Lung (tissue), 12 donors: ENCODE measurements around the gene ADD3. TPM values are rescaled to one million over a fixed set of nuclear protein-coding genes. Genes with fewer than 3 reads are reported as not detected.
"Not testable (repeated sequence)": the region's sequence is repeated elsewhere in the genome, so short reads cannot be mapped to it uniquely, and the experiment has no call there.

Source experiments
- ATAC-seq: fragments of 200-7000 bp; cut with Tn5 transposase; one replicate; pipeline ENCODE4 v1.9.1; 2020; ENCODE audit warnings: moderate number of reproducible peaks; ENCODE audit not compliant: insufficient read depth, low FRiP score
- DNase-seq, 3 donors: peaks; one replicate each; pipeline ENCODE4 v3.0.0-alpha.2; 2013 to 2017
- H3K27ac ChIP-seq, 2 donors: one replicate each; pipeline ENCODE4 v1.5.1; 2013; ENCODE audit warnings: mild to moderate bottlenecking in 2 of 2, moderate library complexity in 2 of 2, control low read depth in 1 of 2, inconsistent platforms in 1 of 2, low read depth in 1 of 2, low read length in 1 of 2
- H3K27me3 ChIP-seq, 3 donors: one replicate each; pipeline ENCODE4 v1.5.1; 2013; ENCODE audit warnings: low read length in 2 of 3; ENCODE audit not compliant: control insufficient read depth in 3 of 3, insufficient read depth in 3 of 3
- H3K36me3 ChIP-seq, 4 donors: one replicate each; pipeline ENCODE4 v1.5.1; 2013; ENCODE audit warnings: low read length in 4 of 4, mild to moderate bottlenecking in 1 of 4, moderate library complexity in 1 of 4; ENCODE audit not compliant: control insufficient read depth in 4 of 4, insufficient read depth in 4 of 4
- H3K4me1 ChIP-seq, 5 donors: one replicate each; pipeline ENCODE4 v1.5.1; 2013; ENCODE audit warnings: low read length in 5 of 5, mild to moderate bottlenecking in 2 of 5, moderate library complexity in 1 of 5; ENCODE audit not compliant: control insufficient read depth in 5 of 5, insufficient read depth in 5 of 5
- H3K4me3 ChIP-seq: one replicate; pipeline ENCODE4 v1.5.1; 2013; ENCODE audit warnings: mild to moderate bottlenecking, control low read depth, moderate library complexity
- H3K9ac ChIP-seq, 2 donors: one replicate each; pipeline ENCODE4 v1.5.1; 2013; ENCODE audit warnings: low read length in 2 of 2, control low read depth in 1 of 2; ENCODE audit not compliant: insufficient read depth in 1 of 2
- H3K9me3 ChIP-seq, 4 donors: one replicate each; pipeline ENCODE4 v1.5.1; 2013; ENCODE audit warnings: low read length in 3 of 4, mild to moderate bottlenecking in 1 of 4, moderate library complexity in 1 of 4; ENCODE audit not compliant: control insufficient read depth in 4 of 4, insufficient read depth in 3 of 4
- WGBS, 2 donors: extraction: QIAGEN DNeasy Blood & Tissue Kit; methylation state at CpG; one replicate each; pipeline ENCODE4 v1.1.7; 2013; 5-methylcytosine and 5-hydroxymethylcytosine counted together
- polyA plus RNA-seq, 2 donors: library from polyadenylated mRNA; stranded (reverse); fragments of 200-250 nt; gene quantifications; one replicate each; pipeline ENCODE4 v1.2.1, GENCODE V29; 2013
- total RNA-seq, 2 donors: library from RNA; depleted of rRNA in 1 of 2; stranded (reverse); fragments of >200 nt in 1 of 2; gene quantifications; one replicate each; pipeline ENCODE4 v1.2.1, GENCODE V29; 2014 to 2021
- TF ChIP-seq, protein P1 (sequence below): IDR thresholded peaks from 2 replicates; pipeline ENCODE4 v1.5.1; 2012; ENCODE audit warnings: mild to moderate bottlenecking; ENCODE audit errors: control extremely low read depth, extremely low read depth
- donor health status: control.
- donor health status: control.
- donor health status: Bipolar disorder and iron deficiency.
- donor health status: healthy.
- donor health status: DM: yes; HTN: yes; CAD: no.

Gene ADD3
- total and polyA plus RNA-seq, 4 donors = 22.0 to 289 (median 56.1) TPM

GRCh38 chr10:109982123-109982522 is 25.7 kb upstream of the ADD3 start:
- TF ChIP-seq, protein P1, sequence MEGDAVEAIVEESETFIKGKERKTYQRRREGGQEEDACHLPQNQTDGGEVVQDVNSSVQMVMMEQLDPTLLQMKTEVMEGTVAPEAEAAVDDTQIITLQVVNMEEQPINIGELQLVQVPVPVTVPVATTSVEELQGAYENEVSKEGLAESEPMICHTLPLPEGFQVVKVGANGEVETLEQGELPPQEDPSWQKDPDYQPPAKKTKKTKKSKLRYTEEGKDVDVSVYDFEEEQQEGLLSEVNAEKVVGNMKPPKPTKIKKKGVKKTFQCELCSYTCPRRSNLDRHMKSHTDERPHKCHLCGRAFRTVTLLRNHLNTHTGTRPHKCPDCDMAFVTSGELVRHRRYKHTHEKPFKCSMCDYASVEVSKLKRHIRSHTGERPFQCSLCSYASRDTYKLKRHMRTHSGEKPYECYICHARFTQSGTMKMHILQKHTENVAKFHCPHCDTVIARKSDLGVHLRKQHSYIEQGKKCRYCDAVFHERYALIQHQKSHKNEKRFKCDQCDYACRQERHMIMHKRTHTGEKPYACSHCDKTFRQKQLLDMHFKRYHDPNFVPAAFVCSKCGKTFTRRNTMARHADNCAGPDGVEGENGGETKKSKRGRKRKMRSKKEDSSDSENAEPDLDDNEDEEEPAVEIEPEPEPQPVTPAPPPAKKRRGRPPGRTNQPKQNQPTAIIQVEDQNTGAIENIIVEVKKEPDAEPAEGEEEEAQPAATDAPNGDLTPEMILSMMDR = no peak
- Histone ChIP-seq H3K27me3 (no peaks in the 10 kb centered on the region), H3K4me3 (no peak overlapping the region), H3K9me3 (no peaks in the 10 kb centered on the region), H3K4me1 (peaks cover 0 to 29% (median 5%) of the 10 kb centered on the region in 5 donors), H3K36me3 (no peaks in the 10 kb centered on the region), H3K9ac (peak overlapping the region in 1 of 2 donors; percentile 8), H3K27ac (no peak overlapping the region)
- 57 to 83% methylated on average over 3 of the region's 3 CpGs for WGBS, 2 donors
- ATAC-seq = peak; percentile 23
- peak in 2 of 3 donors; percentile 85 to 87 for DNase-seq

- Histone ChIP-seq H3K27ac (no peak overlapping the region), H3K4me3 (no peak overlapping the region)
- WGBS, 2 donors = 74 to 92% methylated on average over 1 of the region's 1 CpG
Observed at GRCh38 chr10:109982812-109983211, 25.0 kb upstream of the ADD3 start.

GRCh38 chr10:109984013-109984412 is 23.8 kb upstream of the ADD3 start:
- DNase-seq = no peak
- Histone ChIP-seq H3K27me3 (no peaks in the 10 kb centered on the region), H3K4me3 (no peak overlapping the region), H3K9ac (no peak overlapping the region), H3K36me3 (no peaks in the 10 kb centered on the region), H3K4me1 (peaks cover 0 to 32% (median 0%) of the 10 kb centered on the region in 5 donors), H3K9me3 (no peaks in the 10 kb centered on the region), H3K27ac (no peak overlapping the region)
- ATAC-seq = no peak
- TF ChIP-seq, protein P1 = no peak
- WGBS, 2 donors = 86 to 90% methylated on average over 2 of the region's 2 CpGs

More at GRCh38 chr10:109982812-109983211, 25.0 kb upstream of the ADD3 start:
- TF ChIP-seq, protein P1 = no peak
- ATAC-seq (no peak), DNase-seq (no peak)
- no peaks in the 10 kb centered on the region for H3K9me3 ChIP-seq
- peak overlapping the region in 1 of 2 donors; percentile 8 for H3K9ac ChIP-seq
- H3K27me3 ChIP-seq = no peaks in the 10 kb centered on the region
- H3K4me1 ChIP-seq = peaks cover 0 to 29% (median 5%) of the 10 kb centered on the region in 5 donors
- no peaks in the 10 kb centered on the region for H3K36me3 ChIP-seq

GRCh38 chr10:109985768-109986167 is 22.0 kb upstream of the ADD3 start:
- not testable (repeated sequence) for ATAC-seq, H3K9me3 ChIP-seq, H3K9ac ChIP-seq, H3K4me3 ChIP-seq, DNase-seq, H3K27me3 ChIP-seq, H3K27ac ChIP-seq, H3K36me3 ChIP-seq
- 94 to 95% methylated on average over 3 of the region's 3 CpGs for WGBS, 2 donors
- H3K4me1 ChIP-seq = peaks cover 0 to 27% (median 0%) of the 10 kb centered on the region in 5 donors
